Measurements from ENCODE around the gene PCDH18.

The PCDH18 gene

GRCh38 chr4:137534516-137534915, 2.2 kb upstream of the PCDH18 start:
- Histone ChIP-seq H3K36me3 (ENCODE audit: insufficient read depth, low read length) (no peaks in the 10 kb centered on the region), H3K4me1 (ENCODE audit: insufficient read depth, low read length, poor library complexity, severe bottlenecking) (peaks cover 38% of the 10 kb centered on the region), H3K4me2 (ENCODE audit: low read depth, low read length, poor library complexity, severe bottlenecking) (peak overlapping the region; percentile 5), H2AFZ (ENCODE audit: low read length) (0 out of 2 replicates have a peak overlapping the region, but pooled peaks have one; percentile 23), H3K79me2 (ENCODE audit: insufficient read depth, low read length) (no peaks in the 10 kb centered on the region), H3K9ac (ENCODE audit: low read depth, low read length, poor library complexity, severe bottlenecking) (no peak overlapping the region), H3F3A (ENCODE audit: low read depth) (no peaks in the 10 kb centered on the region), H3K9me3 (ENCODE audit: insufficient read depth, low read depth, low read length) (no peaks in the 10 kb centered on the region), H3K27me3 (ENCODE audit: insufficient read depth, low read length, poor library complexity, severe bottlenecking) (no peaks in the 10 kb centered on the region), H3K9me2 (replicated peaks; ENCODE audit: low read depth, low read length) (no peaks in the 10 kb centered on the region), H4K20me1 (ENCODE audit: insufficient read depth, low read length, poor library complexity, severe bottlenecking) (no peaks in the 10 kb centered on the region), H3K4me3 (ENCODE audit: low read length, poor library complexity, severe bottlenecking) (peak overlapping the region; percentile 35)
- TF ChIP-seq EZH2phosphoT487 (IDR thresholded peaks at IDR 0.05; ENCODE audit: borderline replicate concordance) (no peak), CTCF (conservative IDR thresholded peaks at IDR 0.05; ENCODE audit: low read length) (no peak)

- Histone ChIP-seq H3K9ac (ENCODE audit: low read depth, low read length, poor library complexity, severe bottlenecking) (no peak overlapping the region), H3K4me1 (ENCODE audit: insufficient read depth, low read length, poor library complexity, severe bottlenecking) (peaks cover 38% of the 10 kb centered on the region), H3K4me2 (ENCODE audit: low read depth, low read length, poor library complexity, severe bottlenecking) (no peak overlapping the region), H3F3A (ENCODE audit: low read depth) (no peaks in the 10 kb centered on the region), H3K79me2 (ENCODE audit: insufficient read depth, low read length) (no peaks in the 10 kb centered on the region), H3K9me3 (ENCODE audit: insufficient read depth, low read depth, low read length) (no peaks in the 10 kb centered on the region), H3K36me3 (ENCODE audit: insufficient read depth, low read length) (no peaks in the 10 kb centered on the region), H2AFZ (ENCODE audit: low read length) (no peak overlapping the region), H3K4me3 (ENCODE audit: low read length, poor library complexity, severe bottlenecking) (no peak overlapping the region), H4K20me1 (ENCODE audit: insufficient read depth, low read length, poor library complexity, severe bottlenecking) (no peaks in the 10 kb centered on the region), H3K9me2 (replicated peaks; ENCODE audit: low read depth, low read length) (no peaks in the 10 kb centered on the region), H3K27me3 (ENCODE audit: insufficient read depth, low read length, poor library complexity, severe bottlenecking) (no peaks in the 10 kb centered on the region)
- no peak for TF ChIP-seq EZH2phosphoT487 (IDR thresholded peaks at IDR 0.05; ENCODE audit: borderline replicate concordance)
- no peak for TF ChIP-seq CTCF (conservative IDR thresholded peaks at IDR 0.05; ENCODE audit: low read length)
Observed at GRCh38 chr4:137533855-137534254, 1.6 kb upstream of the PCDH18 start.

- Histone ChIP-seq H3K9ac (ENCODE audit: low read depth, low read length, poor library complexity, severe bottlenecking) (peak overlapping the region; percentile 28), H3K4me2 (ENCODE audit: low read depth, low read length, poor library complexity, severe bottlenecking) (peak overlapping the region; percentile 79)
Observed at GRCh38 chr4:137532869-137533236, 559 bp upstream of the PCDH18 start.

More at GRCh38 chr4:137532869-137533236, 559 bp upstream of the PCDH18 start:
- H3K36me3 ChIP-seq (ENCODE audit: insufficient read depth, low read length), result no peaks in the 10 kb centered on the region
- no peaks in the 10 kb centered on the region for H4K20me1 ChIP-seq (ENCODE audit: insufficient read depth, low read length, poor library complexity, severe bottlenecking)
- H3K27me3 ChIP-seq (ENCODE audit: insufficient read depth, low read length, poor library complexity, severe bottlenecking), result no peaks in the 10 kb centered on the region
- no peaks in the 10 kb centered on the region for H3K9me3 ChIP-seq (ENCODE audit: insufficient read depth, low read depth, low read length)
- H3K4me1 ChIP-seq (ENCODE audit: insufficient read depth, low read length, poor library complexity, severe bottlenecking), result peaks cover 38% of the 10 kb centered on the region
- H3K4me3 ChIP-seq (ENCODE audit: low read length, poor library complexity, severe bottlenecking), result peak overlapping the region; percentile 73
- H3K79me2 ChIP-seq (ENCODE audit: insufficient read depth, low read length), result no peaks in the 10 kb centered on the region
- no peaks in the 10 kb centered on the region for H3K9me2 ChIP-seq (replicated peaks; ENCODE audit: low read depth, low read length)
- no peaks in the 10 kb centered on the region for H3F3A ChIP-seq (ENCODE audit: low read depth)
- no peak for TF ChIP-seq CTCF (conservative IDR thresholded peaks at IDR 0.05; ENCODE audit: low read length)
- no peak for TF ChIP-seq EZH2phosphoT487 (IDR thresholded peaks at IDR 0.05; ENCODE audit: borderline replicate concordance)
- H2AFZ ChIP-seq (ENCODE audit: low read length), result peak overlapping the region; percentile 92

Measured in Loucy (cell line).